Hepatocyte (in vitro differentiated cells): ENCODE data around the gene RIT2.

Experiments used
- EZH2 ChIP-seq: fragments of 200-600 bp; sonication (generic); IDR thresholded peaks from 2 replicates; pipeline ENCODE4 v1.6.1; 2016; ENCODE audit warnings: antibody characterized with exemption, mild to moderate bottlenecking, borderline replicate concordance
- EZH2phosphoT487 ChIP-seq: fragments of 200-600 bp; sonication (generic); IDR thresholded peaks from one replicate; pipeline ENCODE4 v1.6.1; 2018; ENCODE audit warnings: antibody characterized with exemption, mild to moderate bottlenecking, low read depth, moderate library complexity; ENCODE audit not compliant: unreplicated experiment, severe bottlenecking
- TF ChIP-seq, protein P1 (sequence below): fragments of 200-600 bp; sonication (generic); IDR thresholded peaks from 2 replicates; pipeline ENCODE4 v1.5.1; 2016; ENCODE audit warnings: antibody characterized with exemption, mild to moderate bottlenecking; ENCODE audit not compliant: poor library complexity

DNA sequence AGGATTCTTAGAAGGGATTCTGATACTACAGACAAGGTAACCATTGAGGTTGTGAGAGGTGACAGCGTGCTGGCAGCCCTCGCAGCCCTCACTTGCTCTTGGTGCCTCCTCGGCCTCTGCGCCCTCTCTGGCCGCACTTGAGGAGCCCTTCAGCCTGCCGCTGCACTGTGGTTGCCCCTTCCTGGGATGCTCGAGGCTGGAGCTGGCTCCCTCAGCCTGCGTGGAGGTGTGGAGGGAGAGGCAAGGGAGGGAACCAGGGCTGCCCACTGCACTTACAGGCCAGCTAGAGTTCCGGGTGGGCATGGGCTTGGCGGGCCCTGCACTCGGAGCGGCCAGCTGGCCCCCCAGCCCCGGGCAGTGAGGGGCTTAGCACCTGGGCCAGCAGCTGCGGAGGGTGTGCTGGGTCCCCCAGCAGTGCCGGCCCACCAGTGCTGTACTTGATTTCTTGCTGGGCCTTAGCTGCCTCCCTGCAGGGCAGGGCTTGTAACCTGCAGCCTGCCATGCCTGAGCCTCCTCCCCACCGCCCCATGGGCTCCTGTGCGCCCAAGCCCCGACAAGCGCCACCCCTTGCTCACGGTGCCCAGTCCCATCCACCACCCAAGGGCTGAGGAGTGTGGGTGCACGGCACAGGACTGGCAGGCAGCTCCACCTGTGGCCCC is 23.9 kb upstream of the RIT2 start:
- TF ChIP-seq, protein P1, sequence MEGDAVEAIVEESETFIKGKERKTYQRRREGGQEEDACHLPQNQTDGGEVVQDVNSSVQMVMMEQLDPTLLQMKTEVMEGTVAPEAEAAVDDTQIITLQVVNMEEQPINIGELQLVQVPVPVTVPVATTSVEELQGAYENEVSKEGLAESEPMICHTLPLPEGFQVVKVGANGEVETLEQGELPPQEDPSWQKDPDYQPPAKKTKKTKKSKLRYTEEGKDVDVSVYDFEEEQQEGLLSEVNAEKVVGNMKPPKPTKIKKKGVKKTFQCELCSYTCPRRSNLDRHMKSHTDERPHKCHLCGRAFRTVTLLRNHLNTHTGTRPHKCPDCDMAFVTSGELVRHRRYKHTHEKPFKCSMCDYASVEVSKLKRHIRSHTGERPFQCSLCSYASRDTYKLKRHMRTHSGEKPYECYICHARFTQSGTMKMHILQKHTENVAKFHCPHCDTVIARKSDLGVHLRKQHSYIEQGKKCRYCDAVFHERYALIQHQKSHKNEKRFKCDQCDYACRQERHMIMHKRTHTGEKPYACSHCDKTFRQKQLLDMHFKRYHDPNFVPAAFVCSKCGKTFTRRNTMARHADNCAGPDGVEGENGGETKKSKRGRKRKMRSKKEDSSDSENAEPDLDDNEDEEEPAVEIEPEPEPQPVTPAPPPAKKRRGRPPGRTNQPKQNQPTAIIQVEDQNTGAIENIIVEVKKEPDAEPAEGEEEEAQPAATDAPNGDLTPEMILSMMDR: no peak
- TF ChIP-seq EZH2phosphoT487 (no peak), EZH2 (no peak)
